ENCODE measurements around the gene TRIM45.
"Not testable (repeated sequence)": the region's sequence is repeated elsewhere in the genome, so short reads cannot be mapped to it uniquely, and the experiment has no call there.

TRIM45 gene

GRCh38 chr1:117121589-117122329 is at the start of gene TRIM45:
TSS of gene TRIM45 (minus strand) at chr1:117121749. CDS start at chr1:117121201, 548 bp downstream.
- DNase-seq (ENCODE audit: low read depth) = peak; percentile 63

GRCh38 chr1:117169871-117170596 is 48.5 kb upstream of the TRIM45 start:
- no peak for DNase-seq (ENCODE audit: low read depth)

GRCh38 chr1:117167402-117167801 is 45.9 kb upstream of the TRIM45 start:
- no peak for DNase-seq (ENCODE audit: low read depth)

GRCh38 chr1:117166076-117166475 is 44.5 kb upstream of the TRIM45 start:
- DNase-seq (ENCODE audit: low read depth) = no peak

GRCh38 chr1:117164209-117164608 is 42.7 kb upstream of the TRIM45 start:
- DNase-seq (ENCODE audit: low read depth) = no peak

- DNase-seq (ENCODE audit: low read depth) = no peak
Measured at GRCh38 chr1:117162816-117163215, 41.3 kb upstream of the TRIM45 start.

GRCh38 chr1:117161887-117162286 is 40.3 kb upstream of the TRIM45 start:
- DNase-seq (ENCODE audit: low read depth) = no peak

GRCh38 chr1:117151305-117151704 is 29.8 kb upstream of the TRIM45 start:
- not testable (repeated sequence) for DNase-seq (ENCODE audit: low read depth)

- no peak for DNase-seq (ENCODE audit: low read depth)
Measured at GRCh38 chr1:117150316-117150715, 28.8 kb upstream of the TRIM45 start.

- DNase-seq (ENCODE audit: low read depth) = no peak
Measured at GRCh38 chr1:117147856-117148588, 26.5 kb upstream of the TRIM45 start.

- DNase-seq (ENCODE audit: low read depth) = no peak
Measured at GRCh38 chr1:117147341-117147831, 25.8 kb upstream of the TRIM45 start.

GRCh38 chr1:117146575-117147340 is 25.2 kb upstream of the TRIM45 start:
- DNase-seq (ENCODE audit: low read depth) = no peak

- no peak for DNase-seq (ENCODE audit: low read depth)
Measured at GRCh38 chr1:117146072-117146471, 24.5 kb upstream of the TRIM45 start.

GRCh38 chr1:117143871-117144270 is 22.3 kb upstream of the TRIM45 start:
- DNase-seq (ENCODE audit: low read depth) = no peak

- no peak for DNase-seq (ENCODE audit: low read depth)
Measured at GRCh38 chr1:117143172-117143571, 21.6 kb upstream of the TRIM45 start.

GRCh38 chr1:117142200-117142599 is 20.7 kb upstream of the TRIM45 start:
- no peak for DNase-seq (ENCODE audit: low read depth)

GRCh38 chr1:117138561-117138960 is 17.0 kb upstream of the TRIM45 start:
- DNase-seq (ENCODE audit: low read depth) = no peak

- no peak for DNase-seq (ENCODE audit: low read depth)
Measured at GRCh38 chr1:117138106-117138505, 16.6 kb upstream of the TRIM45 start.

GRCh38 chr1:117137281-117137855 is 15.8 kb upstream of the TRIM45 start:
- no peak for DNase-seq (ENCODE audit: low read depth)

- DNase-seq (ENCODE audit: low read depth) = no peak
Measured at GRCh38 chr1:117136749-117137148, 15.2 kb upstream of the TRIM45 start.

- DNase-seq (ENCODE audit: low read depth) = no peak
Measured at GRCh38 chr1:117135329-117135728, 13.8 kb upstream of the TRIM45 start.
